Stimulated activated CD8-positive, alpha-beta memory T cell treated with anti-CD3 and anti-CD28 coated beads, Interleukin-7, amount 100 ng/mL, for 48 hours (primary cell): Measurements from ENCODE around the gene TTPAL.

Source experiments
- DNase-seq, 2 donors: peaks; one replicate each; pipeline ENCODE4 v3.0.0-alpha.2; 2020; ENCODE audit warnings: low read depth in 1 of 2; ENCODE audit errors: extremely low read depth in 1 of 2

The TTPAL gene

GRCh38 chr20:44439318-44439717 is 36.4 kb upstream of the TTPAL start:
- no peak for DNase-seq

DNA sequence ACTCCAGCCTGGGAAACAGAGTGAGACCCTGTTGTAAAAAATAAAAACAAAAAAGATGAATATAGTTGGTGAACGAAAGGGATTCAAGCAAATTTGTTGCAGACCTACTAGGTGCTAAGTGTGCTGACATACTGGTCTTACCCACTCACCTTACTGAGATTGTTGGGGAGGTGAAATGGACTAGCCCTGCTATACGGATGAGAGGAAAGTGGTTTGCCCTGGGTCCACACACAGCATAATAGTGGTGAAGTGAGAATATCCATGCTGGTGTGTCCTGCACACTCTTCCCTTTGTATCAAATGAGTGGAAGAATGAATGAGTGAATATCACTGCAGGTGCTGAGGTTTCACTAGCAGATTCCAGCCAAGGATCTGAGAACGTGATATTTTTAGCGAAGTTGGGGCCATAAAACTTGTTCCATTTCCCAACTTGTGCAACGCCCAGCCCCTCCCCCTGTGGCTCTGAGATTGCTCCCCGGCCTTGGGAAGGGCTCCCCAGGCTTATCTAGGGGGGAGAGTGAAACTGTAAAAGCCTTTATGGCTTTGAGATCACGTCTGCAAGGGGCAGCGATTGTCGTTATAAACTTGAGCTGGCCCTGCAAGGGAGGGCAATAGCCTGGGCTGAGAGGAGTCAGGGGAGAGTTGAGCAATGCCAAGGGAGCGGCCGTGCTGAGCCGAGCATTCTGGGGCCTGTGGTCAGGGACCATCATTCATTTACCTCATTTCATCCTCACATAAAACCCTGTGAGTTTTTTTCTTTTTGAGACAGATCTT is 33.2 kb upstream of the TTPAL start:
- DNase-seq: no peak

GRCh38 chr20:44445742-44446710 is 29.6 kb upstream of the TTPAL start:
- DNase-seq: no peak

DNA sequence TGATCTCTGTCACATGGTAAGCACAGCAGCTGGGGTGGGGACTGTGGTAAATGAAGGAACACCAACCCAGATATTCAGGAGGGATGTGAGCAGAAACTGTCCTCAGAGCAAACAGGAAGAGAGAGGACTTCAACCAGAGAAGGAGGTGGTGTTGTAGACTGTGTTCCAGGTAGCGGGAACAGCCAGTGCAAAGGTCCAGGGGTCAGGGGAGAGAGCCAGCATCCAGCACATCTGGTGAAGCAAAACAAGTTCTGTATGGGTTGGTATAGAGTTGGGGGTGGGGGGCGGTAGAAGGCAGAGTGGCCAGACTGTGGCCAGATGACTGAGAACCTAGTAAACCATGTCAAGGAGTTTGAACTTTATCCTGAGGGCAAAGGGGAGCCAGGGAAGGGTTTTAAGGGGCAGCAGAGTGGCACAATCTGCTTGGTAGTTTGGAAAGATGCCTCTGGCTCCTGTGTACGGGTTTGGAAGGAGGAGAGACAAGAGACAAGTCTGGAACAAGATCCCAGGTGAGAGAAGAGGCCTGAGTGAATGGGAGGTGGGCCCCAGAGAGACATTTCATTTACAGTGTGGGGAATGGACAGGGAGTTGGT is 27.8 kb upstream of the TTPAL start:
- DNase-seq: no peak

GRCh38 chr20:44448753-44449546 is 26.7 kb upstream of the TTPAL start:
- peak in 1 of 2 donors; percentile 5 for DNase-seq

DNA sequence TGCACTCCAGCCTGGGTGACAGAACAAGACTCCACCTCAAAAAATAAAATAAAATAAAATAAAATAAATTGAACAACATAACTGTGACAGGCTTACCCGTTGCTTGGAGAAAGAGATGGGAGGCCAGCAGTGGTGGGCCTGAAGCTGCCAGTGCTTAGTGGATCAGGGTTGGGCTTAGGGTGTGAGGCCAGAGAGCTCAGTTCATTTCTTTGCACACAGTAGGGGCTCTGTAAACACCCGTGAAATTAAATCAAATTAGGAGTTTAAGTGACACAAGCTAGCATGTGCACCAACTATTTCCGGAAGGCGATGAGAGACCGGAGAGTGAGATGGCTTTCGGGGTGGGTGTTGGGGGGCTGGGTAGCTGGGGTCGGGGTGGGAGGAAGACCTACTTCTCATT is 25.8 kb upstream of the TTPAL start:
- DNase-seq: no peak

DNA sequence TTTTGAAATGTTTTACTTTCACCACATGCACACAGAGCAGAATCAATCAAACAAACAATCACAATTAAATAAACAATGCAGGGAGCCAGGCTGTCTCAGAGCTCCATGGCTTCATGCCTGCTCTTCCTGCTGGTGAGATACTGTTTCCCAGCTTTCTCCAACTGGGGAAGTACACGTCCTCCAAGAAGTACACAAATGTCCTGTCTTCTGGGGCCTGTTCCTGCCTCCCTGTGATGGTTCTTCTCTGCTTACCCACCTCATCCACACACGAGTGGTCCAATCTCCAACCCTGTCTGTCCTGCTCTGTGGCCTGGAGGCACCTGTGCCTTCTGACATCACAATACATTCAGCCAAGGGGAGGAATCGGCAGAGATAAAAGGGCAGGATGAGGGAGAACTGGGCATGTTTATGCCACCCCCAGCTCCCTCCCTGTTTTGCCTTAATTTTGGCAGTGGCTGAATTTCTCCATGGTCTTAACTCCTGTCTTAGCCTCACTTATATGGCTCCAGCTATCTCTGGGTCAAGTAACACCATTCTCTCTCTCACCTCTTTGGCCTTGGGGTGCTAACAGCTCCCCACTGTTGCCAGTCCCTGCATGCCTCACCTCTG is 25.3 kb upstream of the TTPAL start:
- no peak for DNase-seq

DNA sequence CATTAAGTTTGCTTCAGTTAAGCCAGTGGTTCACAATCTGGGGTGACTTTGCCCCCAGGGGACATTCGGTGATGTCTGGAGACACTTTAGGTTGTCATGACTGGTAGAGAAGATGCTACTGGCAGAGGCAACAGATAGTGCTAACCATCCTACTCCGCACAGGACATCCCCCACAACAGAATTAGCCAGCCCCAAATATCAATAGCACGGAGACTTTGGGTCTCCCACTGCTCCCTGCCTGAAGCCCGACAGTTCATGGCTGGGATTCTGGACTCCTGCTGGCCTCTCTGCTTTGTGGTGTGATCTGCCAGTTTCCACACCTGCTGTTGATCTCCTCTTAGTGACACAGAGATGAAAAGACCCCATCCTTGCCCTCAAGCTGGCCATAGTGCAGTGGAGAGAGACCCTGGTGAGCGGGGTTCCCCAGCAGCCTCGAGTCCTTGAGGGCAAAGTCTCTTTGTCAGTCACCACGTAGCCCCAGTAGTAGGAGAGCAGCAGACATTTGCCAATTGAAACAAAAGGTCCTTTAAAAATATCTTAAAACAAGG is 24.7 kb upstream of the TTPAL start:
- no peak for DNase-seq

DNA sequence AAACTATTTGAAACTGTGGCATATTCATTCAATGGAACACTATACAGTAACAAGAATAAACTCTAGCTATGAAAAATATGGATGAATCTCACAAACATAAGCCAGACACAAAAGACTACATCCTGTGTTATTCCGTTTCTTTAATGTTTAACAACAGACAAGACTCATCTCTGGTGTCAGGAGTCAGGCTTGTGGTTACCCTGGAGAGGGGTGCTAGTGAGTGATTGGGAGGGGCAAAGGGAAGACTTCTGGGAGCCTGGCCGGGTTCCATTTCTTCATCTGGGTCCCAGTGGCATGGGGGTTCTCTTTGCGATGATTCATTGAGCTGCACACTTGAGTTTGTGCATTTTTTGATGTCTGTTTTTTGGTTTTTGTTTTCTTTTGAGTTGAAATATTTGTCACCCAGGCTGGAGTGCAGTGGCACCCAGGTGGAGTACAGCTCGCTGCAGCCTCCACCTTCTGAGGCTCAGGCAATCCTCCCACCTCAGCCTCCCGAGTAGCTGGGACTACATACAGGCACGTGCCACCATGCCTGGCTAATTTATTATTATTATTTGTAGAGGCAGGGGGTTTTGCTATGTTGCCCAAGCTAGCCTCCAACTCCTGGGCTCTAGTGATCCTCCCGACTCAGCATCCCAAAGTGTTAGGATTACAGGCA is 21.2 kb upstream of the TTPAL start:
- no peak for DNase-seq

DNA sequence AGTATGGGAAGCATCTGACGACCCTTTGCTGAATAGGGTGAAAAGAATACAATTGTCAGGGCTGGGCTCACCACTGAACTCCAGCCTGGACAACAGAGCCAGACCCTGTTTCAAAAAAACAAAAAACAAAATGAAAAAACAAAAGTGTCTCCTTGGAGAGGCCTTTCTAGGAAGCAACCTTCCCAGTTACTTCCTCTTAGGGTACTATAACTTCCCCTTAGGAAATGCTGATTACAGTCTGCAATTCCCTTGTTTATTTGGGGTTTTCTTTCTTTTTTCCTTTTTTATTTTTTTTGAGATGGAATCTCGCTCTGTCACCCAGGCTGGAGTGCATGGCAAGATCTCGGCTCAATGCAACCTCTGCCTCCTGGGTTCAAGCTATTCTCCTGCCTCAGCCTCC is 20.5 kb upstream of the TTPAL start:
- DNase-seq: no peak

DNA sequence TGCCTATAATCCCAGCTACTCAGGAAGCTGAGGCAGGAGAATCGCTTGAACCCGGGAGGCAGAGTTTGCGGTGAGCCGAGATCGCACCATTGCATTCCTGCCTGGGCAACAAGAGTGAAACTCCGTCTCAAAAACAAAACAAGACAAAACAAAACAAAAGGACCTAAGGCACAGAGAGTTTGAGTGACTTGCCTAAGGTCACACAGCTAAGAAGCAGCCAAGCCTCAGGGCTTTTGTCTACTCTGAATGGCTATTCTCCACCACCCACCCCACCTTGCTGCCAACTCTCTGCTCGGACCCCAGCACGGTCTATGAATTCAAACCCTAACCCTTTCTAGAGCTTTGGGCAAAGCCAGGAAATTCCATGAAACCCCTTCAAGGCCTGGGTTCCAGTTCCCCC is 19.1 kb upstream of the TTPAL start:
- no peak for DNase-seq

- no peak for DNase-seq
Observed at GRCh38 chr20:44457016-44457415, 18.7 kb upstream of the TTPAL start.

GRCh38 chr20:44459271-44459670 is 16.4 kb upstream of the TTPAL start:
- no peak for DNase-seq

DNA sequence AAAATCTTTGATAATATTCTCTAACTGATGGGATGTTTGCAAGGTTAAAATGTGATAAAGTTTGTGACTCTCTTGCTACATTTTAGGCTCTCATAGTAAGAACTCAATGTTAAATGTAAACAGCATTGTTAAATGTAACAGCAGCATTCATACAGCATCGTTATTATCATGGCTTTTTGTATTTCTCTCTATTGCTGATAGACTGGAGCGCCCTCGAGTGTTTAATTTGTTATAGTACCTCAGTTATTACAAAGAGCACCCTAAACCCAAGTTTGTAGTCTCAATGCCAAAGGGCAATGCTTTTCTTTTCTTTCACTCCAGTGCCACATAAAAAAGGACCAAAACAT is 14.9 kb upstream of the TTPAL start:
- DNase-seq: no peak

- DNase-seq: no peak
Observed at GRCh38 chr20:44461142-44461802, 14.4 kb upstream of the TTPAL start.

GRCh38 chr20:44461803-44462174 is 13.9 kb upstream of the TTPAL start:
- no peak for DNase-seq

DNA sequence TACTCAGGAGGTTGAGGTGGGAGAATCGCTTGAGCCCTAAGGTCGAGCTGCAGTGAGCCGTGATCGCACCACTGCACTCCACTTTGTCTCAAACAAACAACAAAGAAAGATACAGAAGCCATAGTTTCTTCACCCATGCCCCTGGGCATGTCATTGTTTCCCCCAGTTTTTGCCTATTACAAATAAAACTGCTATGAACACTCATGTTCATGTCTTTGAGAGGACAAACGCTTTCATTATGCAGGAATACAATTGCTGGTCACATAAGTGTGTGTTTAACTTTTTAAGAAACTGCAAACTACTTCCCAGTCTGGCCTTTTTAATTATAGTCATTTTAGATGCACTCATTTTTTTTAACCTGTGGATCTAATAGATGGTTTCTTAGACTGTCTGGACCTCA is 12.2 kb upstream of the TTPAL start:
- no peak for DNase-seq

- no peak for DNase-seq
Observed at GRCh38 chr20:44464514-44464913, 11.2 kb upstream of the TTPAL start.

- no peak for DNase-seq
Observed at GRCh38 chr20:44465001-44465560, 10.6 kb upstream of the TTPAL start.
